K562 (cell line): Measurements from ENCODE around the gene NR1H2. TPM values are rescaled to one million over a fixed set of nuclear protein-coding genes. Genes with fewer than 3 reads are reported as not detected.
A peak's percentile ranks its signal among the peaks of the same experiment; 100 is the strongest.
"Not testable (repeated sequence)": the region's sequence is repeated elsewhere in the genome, so short reads cannot be mapped to it uniquely, and the experiment has no call there.

ENCODE experiments used
- ATAC-seq: fragments of 200-7000 bp; cut with Tn5 transposase; 3 replicates; pipeline ENCODE4 v1.9.1; 2020; ENCODE audit warnings: moderate library complexity
- BruUV-seq: library from RNA; stranded (reverse); fragments of 400-500 nt; replicated peaks from 2 replicates; lab custom pipeline; 2021; lab: Mats Ljungman, UMichigan
- CTCF ChIA-PET: fragments of 300-600 bp; formaldehyde crosslinking; extraction: SDS; loops from one replicate; lab custom pipeline; 2021; ENCODE audit warnings: low intra/inter-chr PET ratio; lab: Yijun Ruan, JAX
- POLR2A ChIA-PET: fragments of 300-600, 350-650 bp; sonication (Branson Sonifier 250); formaldehyde crosslinking; extraction: SDS; loops from one replicate; lab custom pipeline; 2021; ENCODE audit warnings: antibody characterized with exemption, inconsistent platforms; lab: Yijun Ruan, JAX
- DNase-seq, 4 experiments: peaks; one replicate each; pipeline versions ENCODE4 v3.0.0 to v3.0.0-alpha.2; 2011 to 2018; ENCODE audit warnings: low spot score in 3 of 4, mixed read lengths in 3 of 4; ENCODE audit errors: extremely low read depth in 1 of 4
- FAIRE-seq: peaks from 2 replicates; lab custom pipeline; 2011; peaks lifted over from hg19 to GRCh38; lab: Jason Lieb, UNC
- H2AFZ ChIP-seq: 2 replicates; pipeline ENCODE4 v1.6.0; 2011; ENCODE audit warnings: low read depth, low read length, control low read depth, inconsistent platforms
- H3K27ac ChIP-seq: fragments of 200-600 bp; 3 replicates; pipeline ENCODE4 v1.8.0; 2011; ENCODE audit warnings: low read depth, mild to moderate bottlenecking, control low read depth, inconsistent platforms, low read length, moderate library complexity, mixed read lengths; ENCODE audit errors: extremely low read depth
- H3K27me3 ChIP-seq, 2 experiments: fragments of 300-600 bp in 1 of 2; 2 replicates in 1 of 2; 3 replicates in 1 of 2; pipeline versions ENCODE4 v1.6.0 to v1.8.0; 2011; ENCODE audit warnings: inconsistent platforms in 2 of 2, low read length in 2 of 2, mild to moderate bottlenecking in 1 of 2, mixed read lengths in 1 of 2, moderate library complexity in 1 of 2; ENCODE audit not compliant: control insufficient read depth in 2 of 2, insufficient read depth in 2 of 2
- H3K36me3 ChIP-seq: fragments of 300-600 bp; 3 replicates; pipeline ENCODE4 v1.8.0; 2011; ENCODE audit warnings: mild to moderate bottlenecking, low read length, inconsistent platforms; ENCODE audit not compliant: control insufficient read depth, insufficient read depth
- H3K4me1 ChIP-seq, 2 experiments: fragments of 200-600 bp in 1 of 2; replicated peaks in 1 of 2; 2 replicates in 1 of 2; 3 replicates in 1 of 2; pipeline versions ENCODE4 v1.5.1 to v1.8.0; 2011; ENCODE audit warnings: inconsistent platforms in 2 of 2, low read length in 2 of 2, mild to moderate bottlenecking in 1 of 2, mixed read lengths in 1 of 2, moderate library complexity in 1 of 2; ENCODE audit not compliant: control insufficient read depth in 2 of 2, insufficient read depth in 2 of 2
- H3K4me2 ChIP-seq: 2 replicates; pipeline ENCODE4 v1.6.1; 2011; ENCODE audit warnings: low read length, control low read depth, inconsistent platforms, mixed read lengths; ENCODE audit not compliant: insufficient read depth
- H3K4me3 ChIP-seq: fragments of 200-600 bp; sonication (generic), shearing (Covaris generic); 2 replicates; pipeline ENCODE4 v1.5.1; 2016; ENCODE audit warnings: control low read depth, inconsistent platforms
- H3K79me2 ChIP-seq: fragments of 200-600 bp; 3 replicates; pipeline ENCODE4 v1.8.0; 2011; ENCODE audit warnings: low read length, inconsistent platforms; ENCODE audit not compliant: control insufficient read depth, insufficient read depth
- H3K9ac ChIP-seq, 2 experiments: 2 replicates each; pipeline versions ENCODE4 v1.6.0 to v1.6.1; 2011; ENCODE audit warnings: low read depth in 2 of 2, low read length in 2 of 2, control low read depth in 1 of 2, inconsistent platforms in 1 of 2, mild to moderate bottlenecking in 1 of 2, mixed read lengths in 1 of 2; ENCODE audit not compliant: insufficient read depth in 1 of 2
- H3K9me1 ChIP-seq: one replicate; pipeline ENCODE4 v1.6.0; 2011; ENCODE audit warnings: inconsistent platforms, mild to moderate bottlenecking, low read length, moderate library complexity; ENCODE audit not compliant: control insufficient read depth, insufficient read depth
- H3K9me3 ChIP-seq: replicated peaks from 2 replicates; pipeline ENCODE4 v1.5.1; 2011; ENCODE audit warnings: low read depth, low read length, inconsistent platforms; ENCODE audit not compliant: control insufficient read depth, insufficient read depth
- H4K20me1 ChIP-seq: replicated peaks from 2 replicates; pipeline ENCODE4 v1.6.1; 2011; ENCODE audit warnings: low read length, inconsistent platforms, mixed read lengths; ENCODE audit not compliant: control insufficient read depth, insufficient read depth
- ARHGAP35 ChIP-seq: fragments of 450-650 bp; IDR thresholded peaks from 2 replicates; pipeline ENCODE4 v1.6.1; 2018; ENCODE audit not compliant: partially characterized antibody
- BHLHE40 ChIP-seq: IDR thresholded peaks from 2 replicates; pipeline ENCODE4 v1.6.1; 2011; ENCODE audit warnings: low read length, improper control_type of control experiment
- CAMTA2 ChIP-seq: fragments of 250-450 bp; sonication (Bioruptor Pico); conservative IDR thresholded peaks from 2 replicates; pipeline ENCODE4 v1.5.1; 2022
- ELF2 ChIP-seq: fragments of 250-450 bp; sonication (Bioruptor Pico); IDR thresholded peaks from 2 replicates; pipeline ENCODE4 v1.5.0; 2021; ENCODE audit warnings: mild to moderate bottlenecking
- HDAC2 ChIP-seq: fragments of 450-650 bp; IDR thresholded peaks from 2 replicates; pipeline ENCODE4 v1.6.1; 2016; ENCODE audit warnings: mild to moderate bottlenecking
- JUNB ChIP-seq: fragments of 450-650 bp; formaldehyde crosslinking; conservative IDR thresholded peaks from 2 replicates; pipeline ENCODE4 v1.4.0; 2020; ENCODE audit warnings: mild to moderate bottlenecking
- KDM1A ChIP-seq, 2 experiments: fragments of 450-650 bp; IDR thresholded peaks; 2 replicates each; pipeline ENCODE4 v1.6.1; 2016; ENCODE audit warnings: mild to moderate bottlenecking in 2 of 2
- LARP7 ChIP-seq: fragments of 450-650 bp; IDR thresholded peaks from 2 replicates; pipeline ENCODE4 v1.6.1; 2016
- MCM7 ChIP-seq, 2 experiments: fragments of 450-650 bp; IDR thresholded peaks; 2 replicates each; pipeline ENCODE4 v1.6.1; 2016 to 2018
- MTA1 ChIP-seq: fragments of 450-650 bp; IDR thresholded peaks from 2 replicates; pipeline ENCODE4 v1.6.1; 2017; ENCODE audit warnings: borderline replicate concordance
- NR2C1 ChIP-seq, 2 experiments: fragments of 450-650 bp; IDR thresholded peaks; 2 replicates each; pipeline ENCODE4 v1.6.1; 2017; ENCODE audit warnings: mild to moderate bottlenecking in 2 of 2, antibody characterized with exemption in 1 of 2, inconsistent platforms in 1 of 2, missing compliant biosample characterization in 1 of 2, missing genetic modification characterization in 1 of 2
- POLR2G ChIP-seq: fragments of 200-400 bp; formaldehyde crosslinking; IDR thresholded peaks from 2 replicates; pipeline ENCODE4 v1.6.1; 2017; ENCODE audit warnings: low read depth, mild to moderate bottlenecking, antibody characterized with exemption, low read length, moderate library complexity
- RBFOX2 ChIP-seq: fragments of 200-400 bp; formaldehyde crosslinking; IDR thresholded peaks from 2 replicates; pipeline ENCODE4 v1.6.1; 2017; ENCODE audit warnings: low read depth, mild to moderate bottlenecking, low read length, moderate library complexity
- SUPT5H ChIP-seq: fragments of 450-650 bp; IDR thresholded peaks from 2 replicates; pipeline ENCODE4 v1.6.1; 2016
- TARDBP ChIP-seq: fragments of 450-650 bp; IDR thresholded peaks from 2 replicates; pipeline ENCODE4 v1.6.1; 2016
- TRIM24 ChIP-seq, 2 experiments: fragments of 450-650 bp; IDR thresholded peaks; 2 replicates each; pipeline ENCODE4 v1.6.1; 2016
- ZFX ChIP-seq: sonication (generic); formaldehyde crosslinking; IDR thresholded peaks from 2 replicates; pipeline ENCODE4 v1.8.0; 2022; ENCODE audit warnings: mild to moderate bottlenecking, missing genetic modification reagents, moderate library complexity
- ZNF121 ChIP-seq: sonication (generic); formaldehyde crosslinking; conservative IDR thresholded peaks from 2 replicates; pipeline ENCODE4 v1.8.0; 2022; ENCODE audit warnings: missing genetic modification reagents
- WGBS: fragments of 100-300 bp; shearing (Covaris generic); methylation state at CpG from one replicate; pipeline ENCODE4 v1.1.6; 2016; ENCODE audit warnings: low coverage, mixed read lengths; ENCODE audit not compliant: insufficient coverage; ENCODE audit errors: missing lambda C conversion rate; 5-methylcytosine and 5-hydroxymethylcytosine counted together
- in situ Hi-C: fragments of 300-500 bp; cut with MboI; formaldehyde crosslinking; loops from 4 replicates; pipeline ENCODE4 v1.15.0; 2018; ENCODE audit warnings: inconsistent platforms, mixed read lengths
- intact Hi-C: fragments of 100-400 bp; cut with micrococcal nuclease; formaldehyde crosslinking; loops from 2 replicates; pipeline ENCODE4 v1.14.2; 2022
- polyA plus RNA-seq, 8 experiments: library from polyadenylated mRNA; depleted of rRNA in 4 of 8; stranded (reverse) in 5 of 8; unstranded in 3 of 8; fragments of >200 nt; fragmentation: Nextera tagmentation in 2 of 8; fragmentation: Illumina TruSeq in 1 of 8; extraction: Ambion mirVana in 2 of 8; extraction: Trizol in 1 of 8; gene quantifications; 2 replicates each; pipeline versions ENCODE4 v1.2.1 to v1.2.3, GENCODE V29; 2011 to 2014; ENCODE audit warnings: inconsistent platforms in 1 of 8, missing spikeins in 1 of 8
- total RNA-seq, 7 experiments: library from RNA; depleted of rRNA in 6 of 7; stranded (reverse); fragments of >200 nt in 6 of 7; fragmentation: Illumina TruSeq in 2 of 7; extraction: Trizol in 2 of 7; gene quantifications; 2 replicates each; pipeline versions ENCODE4 v1.2.1 to v1.2.3, GENCODE V29; 2011 to 2021; ENCODE audit warnings: low replicate concordance in 1 of 7
- TF ChIP-seq, protein P1 (sequence below), 2 experiments: IDR thresholded peaks; 2 replicates each; pipeline ENCODE4 v1.6.1; 2011; ENCODE audit warnings: borderline replicate concordance in 1 of 2, control low read depth in 1 of 2, low read depth in 1 of 2, low read length in 1 of 2, mild to moderate bottlenecking in 1 of 2, mixed read lengths in 1 of 2, moderate library complexity in 1 of 2; ENCODE audit not compliant: insufficient read depth in 1 of 2, insufficient read length in 1 of 2, poor library complexity in 1 of 2, severe bottlenecking in 1 of 2; ENCODE audit errors: extremely low read depth in 1 of 2
- TF ChIP-seq, protein P2 (sequence below): fragments of 450-650 bp; IDR thresholded peaks from 2 replicates; pipeline ENCODE4 v1.6.1; 2016; ENCODE audit warnings: antibody characterized with exemption

NR1H2 gene
- total and polyA plus RNA-seq, 9 of the 15 experiments (the other 6 are each of a cell fraction or from before 2014, with no cell fraction given): 0.11 to 73.8 (median 24.0) TPM

DNA sequence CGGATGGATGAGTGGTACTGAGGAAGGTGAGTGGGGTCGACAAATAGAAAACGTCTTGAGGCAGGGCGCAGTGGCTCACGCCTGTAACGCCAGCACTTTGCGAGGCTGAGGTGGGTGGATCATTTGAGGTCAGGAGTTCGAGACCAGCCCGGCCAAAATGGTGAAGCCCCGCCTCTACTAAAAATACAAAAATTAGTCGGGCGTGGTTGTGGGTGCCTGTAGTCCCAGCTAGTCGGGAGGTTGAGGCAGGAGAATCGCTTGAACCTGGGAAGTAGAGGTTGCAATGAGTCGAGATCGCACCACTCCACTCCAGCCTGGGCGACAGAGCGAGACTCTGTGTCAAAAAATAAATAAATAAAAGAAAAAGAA lies 46.3 kb upstream of the NR1H2 start (continued):
- 0 out of 2 replicates have a peak, but pooled peaks have one; percentile 11 for TF ChIP-seq HDAC2
- TF ChIP-seq TRIM24 (IDR thresholded peaks at IDR 0.05): peak in 1 of 2 experiments; percentile 4; a peak in 1 of 4 replicates
- TF ChIP-seq ZFX (CRISPR knock-in tag): peak; percentile 68; the same call in 1 of the 2 replicates
- TF ChIP-seq POLR2G: peak; percentile 8; the same call in 1 of the 2 replicates
- TF ChIP-seq RBFOX2: peak; percentile 6
- 0 out of 2 replicates have a peak, but pooled peaks have one; percentile 13 for TF ChIP-seq ZNF121
- TF ChIP-seq SUPT5H: peak; percentile 13; the same call in 1 of the 2 replicates
- TF ChIP-seq KDM1A (IDR thresholded peaks at IDR 0.05): peak in 1 of 2 experiments; percentile 58; a peak in 1 of 4 replicates
- TF ChIP-seq NR2C1 (IDR thresholded peaks at IDR 0.05): peak; percentile 60; the same call in 1 of the 2 replicates
- not testable (repeated sequence) for TF ChIP-seq NR2C1 (tag; IDR thresholded peaks at IDR 0.05)

DNA sequence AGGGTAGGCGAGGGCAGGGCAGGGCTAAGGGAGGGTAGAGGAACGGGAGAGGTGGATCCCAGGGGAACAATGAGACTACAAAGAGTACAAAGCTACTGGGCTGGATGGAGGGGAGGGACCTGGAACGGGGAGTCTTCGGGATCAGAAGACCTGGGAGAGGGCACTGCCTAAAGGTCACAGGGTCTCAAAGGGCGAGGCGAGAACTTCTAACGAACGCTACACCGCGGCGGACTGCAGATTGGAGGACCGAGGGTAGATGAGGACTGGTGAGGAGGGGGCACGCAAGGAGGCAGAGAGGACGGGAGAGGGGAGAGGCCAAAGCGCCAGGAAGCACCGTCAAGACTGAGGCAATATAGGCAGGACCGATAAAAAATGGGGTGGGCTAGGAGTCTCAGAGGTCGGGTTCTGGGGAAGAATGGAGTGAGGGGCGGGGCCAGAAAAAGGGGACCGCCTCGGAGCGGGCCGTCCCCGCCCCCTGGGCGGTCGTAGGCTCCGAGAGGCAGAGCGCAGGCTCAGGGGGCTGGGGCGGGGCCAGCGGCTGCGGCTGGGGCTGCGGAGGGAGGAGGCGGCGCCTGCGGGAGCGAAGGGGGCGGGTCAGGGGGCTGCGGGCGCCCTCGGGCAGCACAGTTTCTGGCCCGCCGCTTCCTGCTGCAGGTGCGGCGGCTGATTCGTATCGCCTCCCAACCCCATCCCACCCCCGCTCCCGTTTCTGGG lies 45.7 kb upstream of the NR1H2 start:
- intact Hi-C loops: no loop called here
- Histone ChIP-seq H2AFZ (peak overlapping the region; percentile 94), H3K9ac (peak overlapping the region; percentile 71 to 89)
- TF ChIP-seq, protein P1, sequence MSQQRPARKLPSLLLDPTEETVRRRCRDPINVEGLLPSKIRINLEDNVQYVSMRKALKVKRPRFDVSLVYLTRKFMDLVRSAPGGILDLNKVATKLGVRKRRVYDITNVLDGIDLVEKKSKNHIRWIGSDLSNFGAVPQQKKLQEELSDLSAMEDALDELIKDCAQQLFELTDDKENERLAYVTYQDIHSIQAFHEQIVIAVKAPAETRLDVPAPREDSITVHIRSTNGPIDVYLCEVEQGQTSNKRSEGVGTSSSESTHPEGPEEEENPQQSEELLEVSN (IDR thresholded peaks at IDR 0.05; ENCODE audit: borderline replicate concordance in 1 of 2, extremely low read depth in 1 of 2, insufficient read depth in 1 of 2, insufficient read length in 1 of 2, low read depth in 1 of 2, low read length in 1 of 2, poor library complexity in 1 of 2, severe bottlenecking in 1 of 2): peak in 1 of 2 experiments; percentile 26
- TF ChIP-seq LARP7 (peak; percentile 77; the same call in 1 of the 2 replicates), TARDBP (0 out of 2 replicates have a peak, but pooled peaks have one; percentile 50), CAMTA2 (CRISPR knock-in tag) (no peak), ELF2 (no peak), MCM7 (IDR thresholded peaks at IDR 0.05) (0 out of 4 replicates have a peak, but pooled peaks of 1 of the 2 experiments have one; percentile 10), JUNB (CRISPR knock-in tag) (no peak), MTA1 (peak; percentile 29; the same call in 1 of the 2 replicates), BHLHE40 (no peak), ARHGAP35 (peak; percentile 45)
- TF ChIP-seq, protein P2, sequence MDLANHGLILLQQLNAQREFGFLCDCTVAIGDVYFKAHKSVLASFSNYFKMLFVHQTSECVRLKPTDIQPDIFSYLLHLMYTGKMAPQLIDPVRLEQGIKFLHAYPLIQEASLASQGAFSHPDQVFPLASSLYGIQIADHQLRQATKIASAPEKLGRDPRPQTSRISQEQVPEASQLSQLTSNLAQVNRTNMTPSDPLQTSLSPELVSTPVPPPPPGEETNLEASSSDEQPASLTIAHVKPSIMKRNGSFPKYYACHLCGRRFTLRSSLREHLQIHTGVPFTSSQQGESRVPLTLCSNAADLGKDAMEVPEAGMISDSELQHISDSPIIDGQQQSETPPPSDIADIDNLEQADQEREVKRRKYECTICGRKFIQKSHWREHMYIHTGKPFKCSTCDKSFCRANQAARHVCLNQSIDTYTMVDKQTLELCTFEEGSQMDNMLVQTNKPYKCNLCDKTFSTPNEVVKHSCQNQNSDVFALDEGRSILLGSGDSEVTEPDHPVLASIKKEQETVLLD: peak; percentile 33; the same call in 1 of the 2 replicates

More for the DNA sequence above, 45.7 kb upstream of the NR1H2 start:
- Histone ChIP-seq H3K27ac (peak overlapping the region; percentile 76), H3K79me2 (peaks cover 41% of the 10 kb centered on the region), H3K27me3 (no peaks in the 10 kb centered on the region), H3K9me3 (no peaks in the 10 kb centered on the region), H3K36me3 (no peaks in the 10 kb centered on the region; the same call in 2 of the 3 replicates), H3K9me1 (no peaks in the 10 kb centered on the region), H3K4me2 (peak overlapping the region; percentile 89), H3K4me1 (peaks cover 54 to 85% of the 10 kb centered on the region in 2 experiments), H4K20me1 (peaks cover 23% of the 10 kb centered on the region), H3K4me3 (peak overlapping the region; percentile 42)
- FAIRE-seq: peak; percentile 65
- BruUV-seq: no TSS peak
- peak; percentile 77 for ATAC-seq
- CTCF ChIA-PET: interaction anchor here (0.6 kb wide), 1 partner anchor 78 kb away, joined by 3 read pairs; no protein-coding TSS in a partner anchor
- 0% methylated on average over 27 of the region's 48 CpGs for WGBS
- in situ Hi-C loops: loop anchor here (10.0 kb wide), 1 partner anchor 1216 kb away; the partner anchor contains the start of genes C19orf73, LIN7B and PPFIA3
- POLR2A ChIA-PET: no interaction called here
- peak; percentile 84 to 94 (median 90) for DNase-seq
